OCI-LY1 (cell line): ENCODE data around the gene MYO15A.

Experiments used
- H2AFZ ChIP-seq: fragments of 200-600 bp; sonication (generic), shearing (Covaris generic); 2 replicates; pipeline ENCODE4 v1.6.0; 2014; ENCODE audit warnings: antibody characterized with exemption, mild to moderate bottlenecking, low read length
- H3F3A ChIP-seq: fragments of 200-600 bp; sonication (generic), shearing (Covaris generic); 2 replicates; pipeline ENCODE4 v1.6.0; 2014; ENCODE audit warnings: mild to moderate bottlenecking, antibody characterized with exemption, low read length, moderate library complexity; ENCODE audit not compliant: insufficient read depth
- H3K27ac ChIP-seq: fragments of 200-600 bp; sonication (generic); 2 replicates; pipeline ENCODE4 v1.5.1; 2014; ENCODE audit warnings: low read length, mixed run types, mild to moderate bottlenecking, low read depth; ENCODE audit not compliant: poor library complexity, severe bottlenecking
- H3K27me3 ChIP-seq: fragments of 200-600 bp; sonication (generic); 2 replicates; pipeline ENCODE4 v1.6.0; 2014; ENCODE audit warnings: antibody characterized with exemption, mild to moderate bottlenecking, low read length, moderate library complexity; ENCODE audit not compliant: insufficient read depth
- H3K36me3 ChIP-seq: fragments of 200-600 bp; sonication (generic); 2 replicates; pipeline ENCODE4 v1.6.1; 2014; ENCODE audit warnings: mild to moderate bottlenecking, antibody characterized with exemption, low read length, moderate library complexity, mixed read lengths; ENCODE audit not compliant: insufficient read depth
- H3K4me1 ChIP-seq: fragments of 200-600 bp; sonication (generic); 2 replicates; pipeline ENCODE4 v1.5.1; 2014; ENCODE audit warnings: mild to moderate bottlenecking, low read length, moderate library complexity; ENCODE audit not compliant: insufficient read depth, severe bottlenecking
- H3K4me2 ChIP-seq: fragments of 200-600 bp; sonication (generic), shearing (Covaris generic); 2 replicates; pipeline ENCODE4 v1.6.1; 2014; ENCODE audit warnings: low read length
- H3K4me3 ChIP-seq: fragments of 200-600 bp; sonication (generic); 2 replicates; pipeline ENCODE4 v1.5.1; 2014; ENCODE audit warnings: low read length, low read depth, mild to moderate bottlenecking, mixed read lengths; ENCODE audit not compliant: poor library complexity, severe bottlenecking
- H3K79me2 ChIP-seq: fragments of 200-600 bp; shearing (Covaris generic); 2 replicates; pipeline ENCODE4 v1.6.1; 2016; ENCODE audit warnings: mixed run types, low read length, mixed read lengths; ENCODE audit not compliant: insufficient read depth
- H3K9ac ChIP-seq: fragments of 200-600 bp; sonication (generic), shearing (Covaris generic); 2 replicates; pipeline ENCODE4 v1.6.1; 2014; ENCODE audit warnings: mild to moderate bottlenecking, low read length, mixed read lengths
- H3K9me2 ChIP-seq: fragments of 200-600 bp; sonication (generic), shearing (Covaris generic); 2 replicates; pipeline ENCODE4 v1.6.1; 2014; ENCODE audit warnings: low read depth, mild to moderate bottlenecking, low read length, mixed read lengths
- H3K9me3 ChIP-seq: fragments of 200-600 bp; shearing (Covaris generic); 2 replicates; pipeline ENCODE4 v1.6.1; 2014; ENCODE audit warnings: low read length, mixed read lengths
- H4K20me1 ChIP-seq: fragments of 200-600 bp; sonication (generic), shearing (Covaris generic); 2 replicates; pipeline ENCODE4 v1.6.0; 2016; ENCODE audit warnings: mild to moderate bottlenecking, low read length; ENCODE audit not compliant: insufficient read depth
- CTCF ChIP-seq: fragments of 200-600 bp; sonication (generic), shearing (Covaris generic); IDR thresholded peaks from 2 replicates; pipeline ENCODE4 v1.5.1; 2017; ENCODE audit warnings: mild to moderate bottlenecking, antibody characterized with exemption, low read length, moderate library complexity, mixed read lengths
- EZH2 ChIP-seq: fragments of 200-600 bp; sonication (generic), shearing (Covaris generic); IDR thresholded peaks from 2 replicates; pipeline ENCODE4 v1.8.0; 2017; ENCODE audit warnings: borderline replicate concordance, mixed run types, mild to moderate bottlenecking, antibody characterized with exemption, low read length, moderate library complexity, mixed read lengths

Gene MYO15A

GRCh38 chr17:18094409-18094807 is 14.1 kb upstream of the MYO15A start:
- no peaks in the 10 kb centered on the region for H3K27me3 ChIP-seq

GRCh38 chr17:18099516-18099915 is 9.0 kb upstream of the MYO15A start:
- Histone ChIP-seq H3K79me2 (no peaks in the 10 kb centered on the region), H3K27ac (no peak overlapping the region), H3K4me2 (no peak overlapping the region), H3K9ac (no peak overlapping the region), H2AFZ (no peak overlapping the region), H3K36me3 (peaks cover 82% of the 10 kb centered on the region), H3F3A (no peaks in the 10 kb centered on the region), H3K4me1 (no peaks in the 10 kb centered on the region), H3K27me3 (no peaks in the 10 kb centered on the region), H3K9me2 (no peaks in the 10 kb centered on the region), H4K20me1 (no peaks in the 10 kb centered on the region), H3K9me3 (no peaks in the 10 kb centered on the region), H3K4me3 (no peak overlapping the region)
- TF ChIP-seq CTCF (no peak), EZH2 (no peak)

More at GRCh38 chr17:18094409-18094807, 14.1 kb upstream of the MYO15A start:
- no peaks in the 10 kb centered on the region for H4K20me1 ChIP-seq
- H2AFZ ChIP-seq: no peak overlapping the region
- H3K9me2 ChIP-seq: no peaks in the 10 kb centered on the region
- TF ChIP-seq EZH2: no peak
- no peak overlapping the region for H3K4me2 ChIP-seq
- H3K79me2 ChIP-seq: no peaks in the 10 kb centered on the region
- H3K4me1 ChIP-seq: no peaks in the 10 kb centered on the region
- H3K9me3 ChIP-seq: no peaks in the 10 kb centered on the region
- no peak overlapping the region for H3K4me3 ChIP-seq
- no peak overlapping the region for H3K9ac ChIP-seq
- H3K36me3 ChIP-seq: peaks cover 73% of the 10 kb centered on the region
- H3K27ac ChIP-seq: no peak overlapping the region
- H3F3A ChIP-seq: no peaks in the 10 kb centered on the region

- Histone ChIP-seq H3K9me2 (no peaks in the 10 kb centered on the region), H3K9ac (no peak overlapping the region), H3K4me1 (no peaks in the 10 kb centered on the region), H3K4me2 (no peak overlapping the region), H3K27ac (no peak overlapping the region), H3K4me3 (no peak overlapping the region), H3K79me2 (no peaks in the 10 kb centered on the region), H3K36me3 (peaks cover 84% of the 10 kb centered on the region), H3K9me3 (no peaks in the 10 kb centered on the region), H3F3A (no peaks in the 10 kb centered on the region), H3K27me3 (no peaks in the 10 kb centered on the region), H2AFZ (no peak overlapping the region), H4K20me1 (no peaks in the 10 kb centered on the region)
- TF ChIP-seq CTCF: no peak
- TF ChIP-seq EZH2: no peak
Measured at GRCh38 chr17:18100616-18101015, 7.9 kb upstream of the MYO15A start.

- H3K9me3 ChIP-seq: no peaks in the 10 kb centered on the region
- H3K4me3 ChIP-seq: no peak overlapping the region
- H3K27me3 ChIP-seq: no peaks in the 10 kb centered on the region
- no peaks in the 10 kb centered on the region for H4K20me1 ChIP-seq
- no peak overlapping the region for H2AFZ ChIP-seq
- H3K9me2 ChIP-seq: no peaks in the 10 kb centered on the region
- H3K36me3 ChIP-seq: peaks cover 84% of the 10 kb centered on the region
- H3K4me1 ChIP-seq: no peaks in the 10 kb centered on the region
- no peak for TF ChIP-seq CTCF
- TF ChIP-seq EZH2: no peak
- H3K27ac ChIP-seq: no peak overlapping the region
- H3K4me2 ChIP-seq: no peak overlapping the region
- H3F3A ChIP-seq: no peaks in the 10 kb centered on the region
- no peaks in the 10 kb centered on the region for H3K79me2 ChIP-seq
- H3K9ac ChIP-seq: no peak overlapping the region
Measured at GRCh38 chr17:18101828-18102227, 6.7 kb upstream of the MYO15A start.
